Amygdala (tissue), 56 donors: ENCODE measurements around the gene ZNF330.
"Not testable (repeated sequence)": the region's sequence is repeated elsewhere in the genome, so short reads cannot be mapped to it uniquely, and the experiment has no call there.

Experiments used
- DNase-seq, 56 donors: peaks; one replicate each; lab custom pipeline; 2025; lab: John Stamatoyannopoulos, UW

Gene ZNF330

GRCh38 chr4:141220691-141221659 is at the start of gene ZNF330:
Gene ZNF330, plus strand, starts transcription at chr4:141220895. Its CDS starts 1,477 bp downstream, at chr4:141222372.
- peak; percentile 46 to 94 (median 86) for DNase-seq

GRCh38 chr4:141174457-141174856 is 46.2 kb upstream of the ZNF330 start:
- DNase-seq = no peak

GRCh38 chr4:141177171-141177570 is 43.5 kb upstream of the ZNF330 start:
- peak in 1 of 56 donors; percentile 6 for DNase-seq

GRCh38 chr4:141179474-141180373 is 41.0 kb upstream of the ZNF330 start:
- DNase-seq = no peak

- no peak for DNase-seq
These were observed 39.5 kb upstream of the ZNF330 start for GRCh38 chr4:141180991-141181761.

GRCh38 chr4:141183491-141183890 is 37.2 kb upstream of the ZNF330 start:
- DNase-seq = not testable (repeated sequence)

GRCh38 chr4:141192564-141192963 is 28.1 kb upstream of the ZNF330 start:
- no peak for DNase-seq

GRCh38 chr4:141193516-141194034 is 27.1 kb upstream of the ZNF330 start:
- DNase-seq = no peak

- no peak for DNase-seq
These were observed 25.5 kb upstream of the ZNF330 start for GRCh38 chr4:141195095-141195707.

- no peak for DNase-seq
These were observed 24.3 kb upstream of the ZNF330 start for GRCh38 chr4:141196227-141196933.

GRCh38 chr4:141207961-141208360 is 12.7 kb upstream of the ZNF330 start:
- DNase-seq = peak in 1 of 56 donors; percentile 26

GRCh38 chr4:141210168-141210567 is 10.5 kb upstream of the ZNF330 start:
- no peak for DNase-seq

- DNase-seq = no peak
These were observed 7.1 kb upstream of the ZNF330 start for GRCh38 chr4:141213550-141213991.

- no peak for DNase-seq
These were observed 5.7 kb upstream of the ZNF330 start for GRCh38 chr4:141215030-141215429.

- no peak for DNase-seq
These were observed 4.5 kb upstream of the ZNF330 start for GRCh38 chr4:141216002-141216761.

- peak in 1 of 56 donors; percentile 32 for DNase-seq
These were observed 424 bp upstream of the ZNF330 start for GRCh38 chr4:141220271-141220670.

GRCh38 chr4:141223418-141223817 is 2.7 kb downstream of the ZNF330 start:
- no peak for DNase-seq

- not testable (repeated sequence) for DNase-seq
These were observed 6.6 kb downstream of the ZNF330 start for GRCh38 chr4:141227280-141227679.
